GM23338 (cell line): ENCODE data around the gene ESPN. TPM values are rescaled to one million over a fixed set of nuclear protein-coding genes. Genes with fewer than 3 reads are reported as not detected.

Source experiments
- ATAC-seq: fragments of 200-7000 bp; cut with Tn5 transposase; 3 replicates; pipeline ENCODE4 v1.9.1; 2020
- DNase-seq: peaks from one replicate; pipeline ENCODE4 v3.0.0-alpha.2; 2015; ENCODE audit warnings: low spot score
- H2AFZ ChIP-seq: fragments of 200-600 bp; sonication (generic); 2 replicates; pipeline ENCODE4 v1.8.0; 2016; ENCODE audit warnings: antibody characterized with exemption, mild to moderate bottlenecking, moderate library complexity
- H3F3A ChIP-seq: fragments of 200-600 bp; sonication (generic); replicated peaks from 2 replicates; pipeline ENCODE4 v1.8.0; 2017; ENCODE audit warnings: antibody characterized with exemption, mixed run types, low read depth
- H3K27ac ChIP-seq: fragments of 200-600 bp; sonication (generic); 2 replicates; pipeline ENCODE4 v1.6.1; 2016; ENCODE audit warnings: low read depth
- H3K27me3 ChIP-seq: fragments of 200-600 bp; sonication (generic); 2 replicates; pipeline ENCODE4 v1.8.0; 2016; ENCODE audit warnings: mild to moderate bottlenecking, mixed run types, moderate library complexity; ENCODE audit not compliant: insufficient read depth
- H3K36me3 ChIP-seq: fragments of 200-600 bp; sonication (generic); 2 replicates; pipeline ENCODE4 v1.8.0; 2016; ENCODE audit warnings: mild to moderate bottlenecking; ENCODE audit not compliant: insufficient read depth
- H3K4me1 ChIP-seq: fragments of 200-600 bp; sonication (generic); 2 replicates; pipeline ENCODE4 v1.8.0; 2016; ENCODE audit warnings: mild to moderate bottlenecking, moderate library complexity; ENCODE audit not compliant: insufficient read depth
- H3K4me2 ChIP-seq: fragments of 200-600 bp; sonication (generic); 2 replicates; pipeline ENCODE4 v1.7.1; 2017; ENCODE audit warnings: mixed run types
- H3K4me3 ChIP-seq: fragments of 200-600 bp; sonication (generic); 2 replicates; pipeline ENCODE4 v1.6.1; 2016; ENCODE audit warnings: mixed run types
- H3K79me2 ChIP-seq: fragments of 200-600 bp; sonication (generic); replicated peaks from 2 replicates; pipeline ENCODE4 v1.8.0; 2017; ENCODE audit warnings: mild to moderate bottlenecking; ENCODE audit not compliant: insufficient read depth
- H3K9me2 ChIP-seq: fragments of 200-600 bp; sonication (generic); 2 replicates; pipeline ENCODE4 v1.8.0; 2017; ENCODE audit not compliant: insufficient read depth
- H4K20me1 ChIP-seq: fragments of 200-600 bp; sonication (generic); replicated peaks from 2 replicates; pipeline ENCODE4 v1.8.0; 2017; ENCODE audit warnings: mild to moderate bottlenecking; ENCODE audit not compliant: insufficient read depth
- H3K27ac Mint-ChIP-seq: 2 replicates; pipeline ENCODE4 v1.8.0; 2020; ENCODE audit warnings: inconsistent platforms, mild to moderate bottlenecking, moderate library complexity, mixed read lengths
- H3K27me3 Mint-ChIP-seq: 3 replicates; pipeline ENCODE4 v1.8.0; 2022; ENCODE audit warnings: low read depth, mild to moderate bottlenecking, moderate library complexity, mixed read lengths, inconsistent platforms; ENCODE audit not compliant: insufficient read depth, poor library complexity
- H3K36me3 Mint-ChIP-seq: 3 replicates; pipeline ENCODE4 v1.8.0; 2021; ENCODE audit warnings: low read depth, mild to moderate bottlenecking, inconsistent platforms, moderate library complexity, mixed read lengths
- H3K4me1 Mint-ChIP-seq: 3 replicates; pipeline ENCODE4 v1.8.0; 2020; ENCODE audit warnings: mild to moderate bottlenecking, inconsistent platforms, mixed read lengths
- H3K4me3 Mint-ChIP-seq: 3 replicates; pipeline ENCODE4 v1.8.0; 2021; ENCODE audit warnings: moderate library complexity, mild to moderate bottlenecking, inconsistent platforms, mixed read lengths
- H3K9me3 Mint-ChIP-seq: 3 replicates; pipeline ENCODE4 v1.8.0; 2020; ENCODE audit warnings: moderate library complexity, mild to moderate bottlenecking, inconsistent platforms, mixed read lengths
- CREB1 ChIP-seq: fragments of 250-450 bp; sonication (Bioruptor Pico); IDR thresholded peaks from 2 replicates; pipeline ENCODE4 v1.5.0; 2020; ENCODE audit warnings: low read depth, mild to moderate bottlenecking, moderate library complexity
- EZH2 ChIP-seq: fragments of 200-600 bp; sonication (generic); IDR thresholded peaks from one replicate; pipeline ENCODE4 v1.8.0; 2017; ENCODE audit warnings: antibody characterized with exemption, mild to moderate bottlenecking, low read depth; ENCODE audit not compliant: unreplicated experiment
- JUNB ChIP-seq: IDR thresholded peaks from one replicate; pipeline ENCODE4 v1.6.1; 2016; ENCODE audit warnings: antibody characterized with exemption; ENCODE audit not compliant: unreplicated experiment
- REST ChIP-seq: IDR thresholded peaks from one replicate; pipeline ENCODE4 v1.6.1; 2018; ENCODE audit warnings: antibody characterized with exemption; ENCODE audit not compliant: unreplicated experiment
- ZNF114 ChIP-seq: fragments of 250-450 bp; sonication (Bioruptor Pico); IDR thresholded peaks from 2 replicates; pipeline ENCODE4 v1.5.0; 2020; ENCODE audit warnings: mild to moderate bottlenecking, moderate library complexity
- polyA plus RNA-seq: library from polyadenylated mRNA; unstranded; fragments of >200 nt; fragmentation: Nextera tagmentation; extraction: Ambion mirVana; gene quantifications from 2 replicates; pipeline ENCODE4 v1.2.1, GENCODE V29; 2016
- total RNA-seq: library from RNA; depleted of rRNA; stranded (reverse); fragments of >200 nt; shearing (Covaris generic); gene quantifications from 2 replicates; pipeline ENCODE4 v1.2.3, GENCODE V29; 2014
- TF ChIP-seq, protein P1 (sequence below): fragments of 250-450 bp; sonication (Bioruptor Pico); IDR thresholded peaks from 2 replicates; pipeline ENCODE4 v1.5.0; 2020; ENCODE audit warnings: mild to moderate bottlenecking, moderate library complexity

The ESPN gene
- total and polyA plus RNA-seq, 2 experiments from 2014 or later, result 12.2 to 13.6 TPM

DNA sequence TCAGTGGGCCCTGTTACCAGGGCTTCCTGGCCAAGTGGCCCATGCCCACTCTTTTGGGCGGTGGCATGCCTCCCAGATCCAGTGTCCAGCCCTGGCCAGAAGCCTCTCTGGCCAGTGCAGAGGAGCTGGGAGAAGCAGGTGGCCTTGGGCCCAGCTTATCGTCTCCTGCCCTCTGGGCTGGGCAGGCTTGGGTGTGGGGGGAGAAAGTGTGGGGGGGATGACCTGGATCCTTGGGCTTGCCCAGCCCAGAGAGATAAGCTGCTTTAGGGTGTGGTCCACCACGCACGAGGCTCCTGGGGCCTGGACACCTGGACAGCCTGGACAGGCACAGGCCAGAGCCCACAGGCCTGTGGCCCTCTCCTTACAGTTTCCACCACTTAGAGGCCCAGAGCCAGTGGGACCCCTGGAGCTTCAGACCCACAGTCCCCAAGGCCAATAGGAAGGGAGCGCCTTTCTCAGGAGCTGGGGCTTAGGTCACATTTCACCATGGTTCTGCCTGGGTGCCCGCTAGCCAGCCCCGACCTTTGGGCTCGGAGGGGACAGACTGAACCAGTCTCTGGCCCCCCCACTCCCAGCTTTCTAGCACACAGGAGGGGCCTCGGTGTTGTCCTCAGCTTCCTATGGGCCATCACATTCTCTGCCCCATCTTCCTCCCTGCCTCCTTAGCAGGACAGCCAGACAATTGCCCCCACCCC is 1.8 kb downstream of the ESPN start:
- Mint-ChIP-seq H3K4me1 (peaks cover 23% of the 10 kb centered on the region; the same call in 2 of the 3 replicates), H3K9me3 (no peaks in the 10 kb centered on the region), H3K4me3 (no peak overlapping the region), H3K27ac (no peak overlapping the region), H3K27me3 (peaks cover 67% of the 10 kb centered on the region), H3K36me3 (no peaks in the 10 kb centered on the region)
- ATAC-seq, result no peak
- Histone ChIP-seq H3K9me2 (no peaks in the 10 kb centered on the region), H3K36me3 (no peaks in the 10 kb centered on the region), H3K27ac (no peak overlapping the region), H3K4me1 (no peaks in the 10 kb centered on the region; the same call in 1 of the 2 replicates), H4K20me1 (no peaks in the 10 kb centered on the region), H3K27me3 (peaks cover 60% of the 10 kb centered on the region), H3F3A (peaks cover 16% of the 10 kb centered on the region), H3K79me2 (no peaks in the 10 kb centered on the region), H2AFZ (no peak overlapping the region), H3K4me2 (no peak overlapping the region), H3K4me3 (no peak overlapping the region)
- no peak for DNase-seq
- TF ChIP-seq REST (no peak), JUNB (no peak), ZNF114 (CRISPR knock-in tag) (no peak), EZH2 (no peak), CREB1 (CRISPR knock-in tag) (no peak)
- TF ChIP-seq, protein P1, sequence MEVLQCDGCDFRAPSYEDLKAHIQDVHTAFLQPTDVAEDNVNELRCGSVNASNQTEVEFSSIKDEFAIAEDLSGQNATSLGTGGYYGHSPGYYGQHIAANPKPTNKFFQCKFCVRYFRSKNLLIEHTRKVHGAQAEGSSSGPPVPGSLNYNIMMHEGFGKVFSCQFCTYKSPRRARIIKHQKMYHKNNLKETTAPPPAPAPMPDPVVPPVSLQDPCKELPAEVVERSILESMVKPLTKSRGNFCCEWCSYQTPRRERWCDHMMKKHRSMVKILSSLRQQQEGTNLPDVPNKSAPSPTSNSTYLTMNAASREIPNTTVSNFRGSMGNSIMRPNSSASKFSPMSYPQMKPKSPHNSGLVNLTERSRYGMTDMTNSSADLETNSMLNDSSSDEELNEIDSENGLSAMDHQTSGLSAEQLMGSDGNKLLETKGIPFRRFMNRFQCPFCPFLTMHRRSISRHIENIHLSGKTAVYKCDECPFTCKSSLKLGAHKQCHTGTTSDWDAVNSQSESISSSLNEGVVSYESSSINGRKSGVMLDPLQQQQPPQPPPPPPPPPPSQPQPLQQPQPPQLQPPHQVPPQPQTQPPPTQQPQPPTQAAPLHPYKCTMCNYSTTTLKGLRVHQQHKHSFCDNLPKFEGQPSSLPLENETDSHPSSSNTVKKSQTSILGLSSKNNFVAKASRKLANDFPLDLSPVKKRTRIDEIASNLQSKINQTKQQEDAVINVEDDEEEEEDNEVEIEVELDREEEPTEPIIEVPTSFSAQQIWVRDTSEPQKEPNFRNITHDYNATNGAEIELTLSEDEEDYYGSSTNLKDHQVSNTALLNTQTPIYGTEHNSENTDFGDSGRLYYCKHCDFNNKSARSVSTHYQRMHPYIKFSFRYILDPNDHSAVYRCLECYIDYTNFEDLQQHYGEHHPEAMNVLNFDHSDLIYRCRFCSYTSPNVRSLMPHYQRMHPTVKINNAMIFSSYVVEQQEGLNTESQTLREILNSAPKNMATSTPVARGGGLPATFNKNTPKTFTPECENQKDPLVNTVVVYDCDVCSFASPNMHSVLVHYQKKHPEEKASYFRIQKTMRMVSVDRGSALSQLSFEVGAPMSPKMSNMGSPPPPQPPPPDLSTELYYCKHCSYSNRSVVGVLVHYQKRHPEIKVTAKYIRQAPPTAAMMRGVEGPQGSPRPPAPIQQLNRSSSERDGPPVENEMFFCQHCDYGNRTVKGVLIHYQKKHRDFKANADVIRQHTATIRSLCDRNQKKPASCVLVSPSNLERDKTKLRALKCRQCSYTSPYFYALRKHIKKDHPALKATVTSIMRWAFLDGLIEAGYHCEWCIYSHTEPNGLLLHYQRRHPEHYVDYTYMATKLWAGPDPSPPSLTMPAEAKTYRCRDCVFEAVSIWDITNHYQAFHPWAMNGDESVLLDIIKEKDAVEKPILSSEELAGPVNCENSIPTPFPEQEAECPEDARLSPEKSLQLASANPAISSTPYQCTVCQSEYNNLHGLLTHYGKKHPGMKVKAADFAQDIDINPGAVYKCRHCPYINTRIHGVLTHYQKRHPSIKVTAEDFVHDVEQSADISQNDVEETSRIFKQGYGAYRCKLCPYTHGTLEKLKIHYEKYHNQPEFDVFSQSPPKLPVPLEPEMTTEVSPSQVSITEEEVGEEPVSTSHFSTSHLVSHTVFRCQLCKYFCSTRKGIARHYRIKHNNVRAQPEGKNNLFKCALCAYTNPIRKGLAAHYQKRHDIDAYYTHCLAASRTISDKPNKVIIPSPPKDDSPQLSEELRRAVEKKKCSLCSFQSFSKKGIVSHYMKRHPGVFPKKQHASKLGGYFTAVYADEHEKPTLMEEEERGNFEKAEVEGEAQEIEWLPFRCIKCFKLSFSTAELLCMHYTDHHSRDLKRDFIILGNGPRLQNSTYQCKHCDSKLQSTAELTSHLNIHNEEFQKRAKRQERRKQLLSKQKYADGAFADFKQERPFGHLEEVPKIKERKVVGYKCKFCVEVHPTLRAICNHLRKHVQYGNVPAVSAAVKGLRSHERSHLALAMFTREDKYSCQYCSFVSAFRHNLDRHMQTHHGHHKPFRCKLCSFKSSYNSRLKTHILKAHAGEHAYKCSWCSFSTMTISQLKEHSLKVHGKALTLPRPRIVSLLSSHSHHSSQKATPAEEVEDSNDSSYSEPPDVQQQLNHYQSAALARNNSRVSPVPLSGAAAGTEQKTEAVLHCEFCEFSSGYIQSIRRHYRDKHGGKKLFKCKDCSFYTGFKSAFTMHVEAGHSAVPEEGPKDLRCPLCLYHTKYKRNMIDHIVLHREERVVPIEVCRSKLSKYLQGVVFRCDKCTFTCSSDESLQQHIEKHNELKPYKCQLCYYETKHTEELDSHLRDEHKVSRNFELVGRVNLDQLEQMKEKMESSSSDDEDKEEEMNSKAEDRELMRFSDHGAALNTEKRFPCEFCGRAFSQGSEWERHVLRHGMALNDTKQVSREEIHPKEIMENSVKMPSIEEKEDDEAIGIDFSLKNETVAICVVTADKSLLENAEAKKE, result no peak
